Measurements from ENCODE around the gene GFRA1.

The GFRA1 gene

DNA sequence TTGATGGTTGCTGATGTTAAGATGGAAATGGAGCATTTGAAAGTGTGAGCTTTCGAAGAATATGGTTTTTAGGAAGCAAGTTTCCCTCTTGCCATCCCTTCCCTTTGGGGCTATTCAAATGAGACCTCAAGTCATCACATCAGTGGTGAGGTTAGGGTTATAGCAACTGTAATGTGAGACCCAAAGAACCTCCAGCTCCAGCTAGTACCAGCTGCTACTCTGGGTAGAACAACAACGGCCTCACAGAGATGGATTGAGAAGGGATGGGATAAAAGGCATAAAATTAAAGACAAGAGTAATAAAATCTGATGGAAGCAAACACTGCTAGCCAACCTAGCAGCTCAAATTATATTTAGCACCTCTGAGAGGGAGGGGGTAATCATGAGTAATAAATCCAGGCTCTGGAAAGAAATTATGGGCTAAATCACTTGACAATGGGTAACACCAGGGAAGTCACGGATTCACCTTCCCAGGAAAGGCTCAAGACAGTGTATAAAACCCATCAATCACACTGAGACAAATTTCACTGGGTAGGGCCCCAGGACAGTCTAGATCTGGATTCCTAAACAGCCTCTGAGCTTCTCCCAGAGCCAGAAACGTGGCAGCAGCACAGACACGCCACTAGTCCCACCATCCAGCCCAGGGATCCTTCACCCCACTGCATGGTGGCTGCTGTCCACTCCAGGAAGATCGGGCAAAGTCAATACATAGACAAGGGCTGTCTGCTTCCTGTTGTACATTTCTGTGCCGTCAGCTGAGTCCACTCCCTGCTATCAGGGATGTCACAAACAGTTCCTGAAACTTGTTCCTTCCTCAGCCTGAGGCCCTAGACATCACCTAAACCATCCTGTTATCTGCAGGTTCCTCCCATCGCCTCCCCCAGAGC lies 151.1 kb downstream of the GFRA1 start:
- Histone ChIP-seq H3K4me3 (ENCODE audit: low read depth, low read length) (no peak overlapping the region), H3K36me3 (ENCODE audit: control insufficient read depth in 2 of 2, insufficient read depth in 1 of 2, low read length in 2 of 2) (no peaks in the 10 kb centered on the region), H3K9me3 (ENCODE audit: control insufficient read depth, insufficient read depth, low read depth, low read length) (no peaks in the 10 kb centered on the region), H3K4me1 (ENCODE audit: control insufficient read depth, insufficient read depth, low read length) (no peaks in the 10 kb centered on the region), H3K27ac (ENCODE audit: extremely low read depth, low read depth, low read length) (no peak overlapping the region)
- CTCF ChIA-PET, result interaction anchor here (0.6 to 1.8 kb wide), 16 partner anchors 9 to 622 kb away, joined by 3 to 11 read pairs (median 4); no protein-coding TSS in a partner anchor
- TF ChIP-seq TRIM28 (IDR thresholded peaks at IDR 0.05; ENCODE audit: borderline replicate concordance, low read length), result no peak
- TF ChIP-seq ZNF155 (tag by site-specific recombination; IDR thresholded peaks at IDR 0.05), result no peak
- no peak for TF ChIP-seq ZNF792 (tag by site-specific recombination; IDR thresholded peaks at IDR 0.05)
- no peak for TF ChIP-seq ZSCAN30 (tag by site-specific recombination; IDR thresholded peaks at IDR 0.05)
- TF ChIP-seq ZNF654 (tag by site-specific recombination; IDR thresholded peaks at IDR 0.05; ENCODE audit: low read depth), result no peak
- no peak for TF ChIP-seq ZNF174 (tag by site-specific recombination; IDR thresholded peaks at IDR 0.05)
- no peak for TF ChIP-seq ZNF184 (tag by site-specific recombination; IDR thresholded peaks at IDR 0.05)
- TF ChIP-seq ZNF121 (tag by site-specific recombination; IDR thresholded peaks at IDR 0.05), result no peak
- TF ChIP-seq, protein P1, sequence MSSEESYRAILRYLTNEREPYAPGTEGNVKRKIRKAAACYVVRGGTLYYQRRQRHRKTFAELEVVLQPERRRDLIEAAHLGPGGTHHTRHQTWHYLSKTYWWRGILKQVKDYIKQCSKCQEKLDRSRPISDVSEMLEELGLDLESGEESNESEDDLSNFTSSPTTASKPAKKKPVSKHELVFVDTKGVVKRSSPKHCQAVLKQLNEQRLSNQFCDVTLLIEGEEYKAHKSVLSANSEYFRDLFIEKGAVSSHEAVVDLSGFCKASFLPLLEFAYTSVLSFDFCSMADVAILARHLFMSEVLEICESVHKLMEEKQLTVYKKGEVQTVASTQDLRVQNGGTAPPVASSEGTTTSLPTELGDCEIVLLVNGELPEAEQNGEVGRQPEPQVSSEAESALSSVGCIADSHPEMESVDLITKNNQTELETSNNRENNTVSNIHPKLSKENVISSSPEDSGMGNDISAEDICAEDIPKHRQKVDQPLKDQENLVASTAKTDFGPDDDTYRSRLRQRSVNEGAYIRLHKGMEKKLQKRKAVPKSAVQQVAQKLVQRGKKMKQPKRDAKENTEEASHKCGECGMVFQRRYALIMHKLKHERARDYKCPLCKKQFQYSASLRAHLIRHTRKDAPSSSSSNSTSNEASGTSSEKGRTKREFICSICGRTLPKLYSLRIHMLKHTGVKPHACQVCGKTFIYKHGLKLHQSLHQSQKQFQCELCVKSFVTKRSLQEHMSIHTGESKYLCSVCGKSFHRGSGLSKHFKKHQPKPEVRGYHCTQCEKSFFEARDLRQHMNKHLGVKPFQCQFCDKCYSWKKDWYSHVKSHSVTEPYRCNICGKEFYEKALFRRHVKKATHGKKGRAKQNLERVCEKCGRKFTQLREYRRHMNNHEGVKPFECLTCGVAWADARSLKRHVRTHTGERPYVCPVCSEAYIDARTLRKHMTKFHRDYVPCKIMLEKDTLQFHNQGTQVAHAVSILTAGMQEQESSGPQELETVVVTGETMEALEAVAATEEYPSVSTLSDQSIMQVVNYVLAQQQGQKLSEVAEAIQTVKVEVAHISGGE (tag by site-specific recombination; conservative IDR thresholded peaks at IDR 0.05; ENCODE audit: low read depth), result no peak
- TF ChIP-seq RBAK (tag by site-specific recombination; IDR thresholded peaks at IDR 0.05), result no peak
- no peak for TF ChIP-seq BCL11B (tag by site-specific recombination; IDR thresholded peaks at IDR 0.05; ENCODE audit: low read depth)
- TF ChIP-seq, protein P2, sequence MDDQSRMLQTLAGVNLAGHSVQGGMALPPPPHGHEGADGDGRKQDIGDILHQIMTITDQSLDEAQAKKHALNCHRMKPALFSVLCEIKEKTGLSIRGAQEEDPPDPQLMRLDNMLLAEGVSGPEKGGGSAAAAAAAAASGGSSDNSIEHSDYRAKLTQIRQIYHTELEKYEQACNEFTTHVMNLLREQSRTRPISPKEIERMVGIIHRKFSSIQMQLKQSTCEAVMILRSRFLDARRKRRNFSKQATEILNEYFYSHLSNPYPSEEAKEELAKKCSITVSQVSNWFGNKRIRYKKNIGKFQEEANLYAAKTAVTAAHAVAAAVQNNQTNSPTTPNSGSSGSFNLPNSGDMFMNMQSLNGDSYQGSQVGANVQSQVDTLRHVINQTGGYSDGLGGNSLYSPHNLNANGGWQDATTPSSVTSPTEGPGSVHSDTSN (CRISPR knock-in tag; IDR thresholded peaks at IDR 0.05), result no peak
- TF ChIP-seq SETDB1 (IDR thresholded peaks at IDR 0.05; ENCODE audit: insufficient read length, low read length), result no peak
- no peak for TF ChIP-seq ZNF707 (tag by site-specific recombination; IDR thresholded peaks at IDR 0.05)
- no peak for TF ChIP-seq ZNF571 (tag by site-specific recombination; IDR thresholded peaks at IDR 0.05)
- POLR2A ChIA-PET, result no interaction called here

DNA sequence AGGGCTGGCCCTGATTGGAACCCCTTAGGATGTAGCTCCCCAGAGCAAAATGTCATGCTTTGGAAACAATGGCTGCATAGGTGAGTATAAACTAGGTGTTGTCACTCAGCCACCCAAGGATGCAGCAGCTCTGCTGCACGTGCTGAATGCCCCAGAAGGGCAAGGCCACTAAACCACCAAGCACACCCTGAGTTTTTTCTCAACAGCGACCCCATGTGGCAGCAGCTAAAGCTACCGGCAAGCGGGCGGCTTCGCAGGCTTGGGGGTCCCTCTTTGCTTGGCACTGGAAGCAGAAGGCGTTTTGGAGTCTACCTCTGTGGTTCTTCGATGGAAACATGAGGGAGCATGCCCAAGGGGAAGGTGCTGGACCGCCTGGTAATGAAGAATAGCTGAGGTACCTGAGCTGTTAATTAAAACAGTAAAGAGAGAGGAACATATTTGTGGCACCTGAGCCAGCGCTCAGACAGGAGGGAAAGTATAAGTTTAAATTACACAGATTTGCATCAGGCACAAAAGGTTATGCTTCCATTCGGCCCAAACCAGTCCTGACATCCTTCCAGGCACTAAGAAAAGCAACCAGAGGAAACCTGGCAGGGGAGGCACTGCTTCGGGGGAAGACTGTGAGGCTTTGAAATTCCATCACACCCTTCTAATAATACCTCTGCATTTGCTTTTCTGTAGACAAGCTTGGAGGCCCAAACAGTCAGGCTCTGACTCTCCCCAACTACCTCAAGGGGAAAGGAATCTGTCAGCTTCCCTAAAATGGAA lies 152.1 kb downstream of the GFRA1 start:
- Histone ChIP-seq H3K36me3 (ENCODE audit: control insufficient read depth in 2 of 2, insufficient read depth in 1 of 2, low read length in 2 of 2) (no peaks in the 10 kb centered on the region), H3K9me3 (ENCODE audit: control insufficient read depth, insufficient read depth, low read depth, low read length) (no peaks in the 10 kb centered on the region), H3K27ac (ENCODE audit: extremely low read depth, low read depth, low read length) (no peak overlapping the region), H3K4me3 (ENCODE audit: low read depth, low read length) (no peak overlapping the region), H3K4me1 (ENCODE audit: control insufficient read depth, insufficient read depth, low read length) (no peaks in the 10 kb centered on the region)
- TF ChIP-seq ZNF2 (tag by site-specific recombination; IDR thresholded peaks at IDR 0.05) (peak; percentile 74; the same call in 1 of the 2 replicates), KLF10 (tag by site-specific recombination; IDR thresholded peaks at IDR 0.05) (no peak)
- ChIA-PET POLR2A (no interaction called here), CTCF (interaction anchor here (0.6 to 1.8 kb wide), 19 partner anchors 8 to 467 kb away, joined by 3 to 11 read pairs (median 3); no protein-coding TSS in a partner anchor)

Data from HEK293 (cell line).